ENCODE data around the gene GRID1.

Gene GRID1

GRCh38 chr10:85901599-85901998 lies 465.0 kb downstream of the GRID1 start:
- DNase-seq, result no peak

- no peak for DNase-seq
Observed at GRCh38 chr10:85900487-85900886, 466.1 kb downstream of the GRID1 start.

- no peak for DNase-seq
Observed at GRCh38 chr10:85900061-85900460, 466.5 kb downstream of the GRID1 start.

- no peak for DNase-seq
Observed at GRCh38 chr10:85891472-85891871, 475.1 kb downstream of the GRID1 start.

- no peak for DNase-seq
Observed at GRCh38 chr10:85888559-85888958, 478.0 kb downstream of the GRID1 start.

GRCh38 chr10:85888004-85888403 lies 478.6 kb downstream of the GRID1 start:
- DNase-seq, result no peak

GRCh38 chr10:85874208-85874607 lies 492.4 kb downstream of the GRID1 start:
- DNase-seq, result no peak

GRCh38 chr10:85873063-85873462 lies 493.5 kb downstream of the GRID1 start:
- DNase-seq, result no peak

GRCh38 chr10:85868627-85869499 lies 497.7 kb downstream of the GRID1 start:
- DNase-seq, result no peak

- DNase-seq, result no peak
Observed at GRCh38 chr10:85864868-85865526, 501.6 kb downstream of the GRID1 start.

- no peak for DNase-seq
Observed at GRCh38 chr10:85864173-85864549, 502.4 kb downstream of the GRID1 start.

- DNase-seq, result no peak
Observed at GRCh38 chr10:85863301-85864172, 503.1 kb downstream of the GRID1 start.

- DNase-seq, result no peak
Observed at GRCh38 chr10:85862771-85863170, 503.8 kb downstream of the GRID1 start.

- no peak for DNase-seq
Observed at GRCh38 chr10:85861513-85862197, 504.9 kb downstream of the GRID1 start.

GRCh38 chr10:85859859-85860258 lies 506.7 kb downstream of the GRID1 start:
- no peak for DNase-seq

- no peak for DNase-seq
Observed at GRCh38 chr10:85858776-85859515, 507.6 kb downstream of the GRID1 start.

- no peak for DNase-seq
Observed at GRCh38 chr10:85857791-85858190, 508.8 kb downstream of the GRID1 start.

- no peak for DNase-seq
Observed at GRCh38 chr10:85857305-85857704, 509.3 kb downstream of the GRID1 start.

GRCh38 chr10:85851934-85852333 lies 514.7 kb downstream of the GRID1 start:
- no peak for DNase-seq

GRCh38 chr10:85851325-85851724 lies 515.3 kb downstream of the GRID1 start:
- no peak for DNase-seq

- DNase-seq, result no peak
Observed at GRCh38 chr10:85850736-85851135, 515.9 kb downstream of the GRID1 start.

- DNase-seq, result no peak
Observed at GRCh38 chr10:85849315-85849714, 517.3 kb downstream of the GRID1 start.

All from retina (tissue), 1 donor.